ENCODE data around the gene STYK1.
"Not testable (repeated sequence)": the region's sequence is repeated elsewhere in the genome, so short reads cannot be mapped to it uniquely, and the experiment has no call there.

Gene STYK1

GRCh38 chr12:10617863-10618262, 56.0 kb downstream of the STYK1 start:
- peak; percentile 68 for DNase-seq

- DNase-seq = peak; percentile 36
Observed at GRCh38 chr12:10615532-10615931, 58.3 kb downstream of the STYK1 start.

GRCh38 chr12:10614056-10614370, 59.8 kb downstream of the STYK1 start:
- no peak for DNase-seq

GRCh38 chr12:10613349-10614055, 60.4 kb downstream of the STYK1 start, which contains the start of gene MAGOHB:
MAGOHB (minus strand) TSS chr12:10613609; CDS start chr12:10613532, 77 bp downstream.
- peak; percentile 98 for DNase-seq

- DNase-seq = no peak
Observed at GRCh38 chr12:10612984-10613348, 60.9 kb downstream of the STYK1 start.

GRCh38 chr12:10612110-10612509, 61.7 kb downstream of the STYK1 start:
- no peak for DNase-seq

- not testable (repeated sequence) for DNase-seq
Observed at GRCh38 chr12:10611258-10611657, 62.6 kb downstream of the STYK1 start.

GRCh38 chr12:10610188-10610587, 63.7 kb downstream of the STYK1 start:
- no peak for DNase-seq

- DNase-seq = peak; percentile 47
Observed at GRCh38 chr12:10607885-10608458, 65.9 kb downstream of the STYK1 start.

- DNase-seq = no peak
Observed at GRCh38 chr12:10601860-10602259, 72.0 kb downstream of the STYK1 start.

GRCh38 chr12:10600988-10601387, 72.9 kb downstream of the STYK1 start:
- no peak for DNase-seq

- no peak for DNase-seq
Observed at GRCh38 chr12:10595881-10596280, 78.0 kb downstream of the STYK1 start.

GRCh38 chr12:10590966-10591365, 82.9 kb downstream of the STYK1 start:
- DNase-seq = no peak

GRCh38 chr12:10584415-10584814, 89.4 kb downstream of the STYK1 start:
- peak; percentile 26 for DNase-seq

GRCh38 chr12:10582704-10583103, 91.1 kb downstream of the STYK1 start:
- no peak for DNase-seq

- not testable (repeated sequence) for DNase-seq
Observed at GRCh38 chr12:10582133-10582532, 91.7 kb downstream of the STYK1 start.

GRCh38 chr12:10574307-10574706, 99.5 kb downstream of the STYK1 start:
- DNase-seq = no peak

GRCh38 chr12:10572021-10572490, 101.8 kb downstream of the STYK1 start:
- DNase-seq = not testable (repeated sequence)

- no peak for DNase-seq
Observed at GRCh38 chr12:10571141-10571540, 102.7 kb downstream of the STYK1 start.

Measured in OCI-M1 (cell line).